Measurements from ENCODE around the gene SLFN12L.

DNA sequence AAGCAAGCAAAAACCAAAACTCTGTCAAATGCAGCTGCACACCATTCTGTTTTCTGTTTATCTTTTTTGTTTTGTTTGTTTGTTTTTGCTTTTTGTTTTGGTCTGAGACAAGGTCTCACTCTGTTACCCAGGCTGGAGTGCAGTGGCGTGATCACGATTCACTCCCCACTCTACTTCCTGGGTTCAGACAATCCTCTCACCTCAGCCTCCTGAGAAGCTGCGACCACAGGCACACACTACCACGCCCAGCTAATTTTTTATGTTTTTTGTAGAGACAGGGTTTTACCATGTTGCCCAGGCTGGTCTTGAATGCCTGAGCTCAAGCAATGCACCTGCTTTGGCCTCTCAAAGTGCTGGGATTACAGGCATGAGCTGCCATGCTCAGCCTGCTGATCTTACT, 69.7 kb downstream of the SLFN12L start:
- TF ChIP-seq MYC (IDR thresholded peaks at IDR 0.05; ENCODE audit: insufficient read depth, insufficient read length, insufficient replicate concordance, low read length, severe bottlenecking): no peak
- TF ChIP-seq POLR2A (IDR thresholded peaks at IDR 0.05; ENCODE audit: low read depth, low read length): no peak
- no peak for TF ChIP-seq HCFC1 (IDR thresholded peaks at IDR 0.05; ENCODE audit: low read length)
- TF ChIP-seq, protein P1, sequence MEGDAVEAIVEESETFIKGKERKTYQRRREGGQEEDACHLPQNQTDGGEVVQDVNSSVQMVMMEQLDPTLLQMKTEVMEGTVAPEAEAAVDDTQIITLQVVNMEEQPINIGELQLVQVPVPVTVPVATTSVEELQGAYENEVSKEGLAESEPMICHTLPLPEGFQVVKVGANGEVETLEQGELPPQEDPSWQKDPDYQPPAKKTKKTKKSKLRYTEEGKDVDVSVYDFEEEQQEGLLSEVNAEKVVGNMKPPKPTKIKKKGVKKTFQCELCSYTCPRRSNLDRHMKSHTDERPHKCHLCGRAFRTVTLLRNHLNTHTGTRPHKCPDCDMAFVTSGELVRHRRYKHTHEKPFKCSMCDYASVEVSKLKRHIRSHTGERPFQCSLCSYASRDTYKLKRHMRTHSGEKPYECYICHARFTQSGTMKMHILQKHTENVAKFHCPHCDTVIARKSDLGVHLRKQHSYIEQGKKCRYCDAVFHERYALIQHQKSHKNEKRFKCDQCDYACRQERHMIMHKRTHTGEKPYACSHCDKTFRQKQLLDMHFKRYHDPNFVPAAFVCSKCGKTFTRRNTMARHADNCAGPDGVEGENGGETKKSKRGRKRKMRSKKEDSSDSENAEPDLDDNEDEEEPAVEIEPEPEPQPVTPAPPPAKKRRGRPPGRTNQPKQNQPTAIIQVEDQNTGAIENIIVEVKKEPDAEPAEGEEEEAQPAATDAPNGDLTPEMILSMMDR (IDR thresholded peaks at IDR 0.05 in 2 of 3, conservative IDR thresholded peaks at IDR 0.05 in 1 of 3; ENCODE audit: control insufficient read depth in 2 of 3, extremely low read depth in 1 of 3, insufficient read depth in 1 of 3, low read depth in 3 of 3, low read length in 3 of 3): no peak
- TF ChIP-seq SUZ12 (IDR thresholded peaks at IDR 0.05; ENCODE audit: unreplicated experiment): no peak
- no peak for TF ChIP-seq BRCA1 (IDR thresholded peaks at IDR 0.05; ENCODE audit: low read depth, low read length)

All from GM12878 (cell line).